Lower leg skin (tissue), 3 donors: ENCODE measurements around the gene IL1A.

ENCODE experiments used
- CTCF ChIP-seq, 3 donors: fragments of 450-650 bp; IDR thresholded peaks; one replicate each; pipeline ENCODE4 v1.5.1; 2016; ENCODE audit warnings: antibody characterized with exemption in 3 of 3, mild to moderate bottlenecking in 3 of 3, moderate library complexity in 2 of 3
- POLR2A ChIP-seq, 2 donors: fragments of 450-650 bp; IDR thresholded peaks; one replicate each; pipeline ENCODE4 v1.6.1; 2016 to 2017; ENCODE audit warnings: antibody characterized with exemption in 2 of 2, mild to moderate bottlenecking in 1 of 2, moderate library complexity in 1 of 2

- no peak for TF ChIP-seq CTCF (IDR thresholded peaks at IDR 0.05)
- TF ChIP-seq POLR2A (IDR thresholded peaks at IDR 0.05): no peak
Observed at GRCh38 chr2:112821682-112822081, 37.4 kb upstream of the IL1A start.
